GM18505 (cell line): ENCODE data around the gene CMTM6.
A peak's percentile ranks its signal among the peaks of the same experiment; 100 is the strongest.
"Not testable (repeated sequence)": the region's sequence is repeated elsewhere in the genome, so short reads cannot be mapped to it uniquely, and the experiment has no call there.

Source experiments
- ATAC-seq: cut with Tn5 transposase; IDR thresholded peaks from one replicate; pipeline ENCODE4 v1.9.1; 2021; ENCODE audit not compliant: unreplicated experiment
- POLR2A ChIP-seq: IDR thresholded peaks from 4 replicates; pipeline ENCODE4 v1.6.1; 2011; ENCODE audit warnings: borderline replicate concordance; ENCODE audit not compliant: insufficient read depth, insufficient read length; ENCODE audit errors: extremely low read depth

CMTM6 gene

GRCh38 chr3:32460817-32461496 is 41.7 kb downstream of the CMTM6 start:
- ATAC-seq = not testable (repeated sequence)

GRCh38 chr3:32460031-32460749 is 42.5 kb downstream of the CMTM6 start:
- no peak for TF ChIP-seq POLR2A

GRCh38 chr3:32459450-32459849 is 43.2 kb downstream of the CMTM6 start:
- TF ChIP-seq POLR2A = no peak
- ATAC-seq = no peak

More at GRCh38 chr3:32460031-32460749, 42.5 kb downstream of the CMTM6 start:
- peak; percentile 86 for ATAC-seq

GRCh38 chr3:32457971-32458471 is 44.6 kb downstream of the CMTM6 start:
- no peak for TF ChIP-seq POLR2A
- no peak for ATAC-seq

GRCh38 chr3:32456429-32457130 is 46.1 kb downstream of the CMTM6 start:
- TF ChIP-seq POLR2A = no peak
- ATAC-seq = no peak

GRCh38 chr3:32455609-32456428 is 46.8 kb downstream of the CMTM6 start:
- TF ChIP-seq POLR2A = no peak
- no peak for ATAC-seq

GRCh38 chr3:32454731-32455608 is 47.7 kb downstream of the CMTM6 start:
- ATAC-seq = no peak
- no peak for TF ChIP-seq POLR2A

GRCh38 chr3:32454111-32454510 is 48.5 kb downstream of the CMTM6 start:
- ATAC-seq = no peak
- TF ChIP-seq POLR2A = no peak

- no peak for TF ChIP-seq POLR2A
- ATAC-seq = no peak
Observed at GRCh38 chr3:32453346-32453745, 49.3 kb downstream of the CMTM6 start.

GRCh38 chr3:32452009-32452408 is 50.6 kb downstream of the CMTM6 start:
- no peak for TF ChIP-seq POLR2A
- no peak for ATAC-seq

GRCh38 chr3:32450992-32451659 is 51.5 kb downstream of the CMTM6 start:
- ATAC-seq = no peak
- no peak for TF ChIP-seq POLR2A

GRCh38 chr3:32450426-32450825 is 52.2 kb downstream of the CMTM6 start:
- no peak for ATAC-seq
- TF ChIP-seq POLR2A = no peak

- no peak for TF ChIP-seq POLR2A
- no peak for ATAC-seq
Observed at GRCh38 chr3:32449691-32450090, 53.0 kb downstream of the CMTM6 start.
